K562 (cell line): ENCODE measurements around the gene TMCC1.

Source experiments
- ESRRA ChIP-seq: fragments of 450-650 bp; IDR thresholded peaks from 2 replicates; pipeline ENCODE4 v1.6.1; 2014; ENCODE audit warnings: low read depth, mild to moderate bottlenecking, moderate library complexity, borderline replicate concordance
- ETV6 ChIP-seq, 3 experiments: fragments of 150-350 bp in 1 of 3; sonication (generic) in 1 of 3; formaldehyde crosslinking in 1 of 3; IDR thresholded peaks; 2 replicates each; pipeline versions ENCODE4 v1.6.1 to v1.8.0; 2014 to 2022; ENCODE audit warnings: borderline replicate concordance in 2 of 3, low read depth in 2 of 3, antibody characterized with exemption in 1 of 3, low read length in 1 of 3, mild to moderate bottlenecking in 1 of 3, missing genetic modification reagents in 1 of 3

- TF ChIP-seq ETV6 (IDR thresholded peaks at IDR 0.05; ENCODE audit: borderline replicate concordance in 1 of 2, low read depth in 2 of 2, low read length in 1 of 2) (no peak), ETV6 (CRISPR knock-in tag; IDR thresholded peaks at IDR 0.05; ENCODE audit: borderline replicate concordance) (no peak), ESRRA (no peak)
Measured at GRCh38 chr3:129840707-129841360, 52.7 kb downstream of the TMCC1 start.
